Osteoblast (primary cell): ENCODE data around the gene CADPS2. TPM values are rescaled to one million over a fixed set of nuclear protein-coding genes. Genes with fewer than 3 reads are reported as not detected.

ENCODE experiments used
- DNase-seq: peaks from one replicate; pipeline ENCODE4 v3.0.0; 2011; ENCODE audit warnings: low spot score, mixed read lengths; ENCODE audit not compliant: insufficient read length; ENCODE audit errors: missing footprints
- H2AFZ ChIP-seq: 2 replicates; pipeline ENCODE4 v1.6.0; 2011; ENCODE audit warnings: mild to moderate bottlenecking, low read length
- H3K27ac ChIP-seq: 2 replicates; pipeline ENCODE4 v1.5.1; 2011; ENCODE audit warnings: mild to moderate bottlenecking, low read depth, low read length, moderate library complexity
- H3K27me3 ChIP-seq: 2 replicates; pipeline ENCODE4 v1.6.0; 2012; ENCODE audit warnings: mild to moderate bottlenecking, control low read depth, inconsistent platforms, low read length, moderate library complexity; ENCODE audit not compliant: insufficient read depth
- H3K36me3 ChIP-seq: 2 replicates; pipeline ENCODE4 v1.5.1; 2011; ENCODE audit warnings: mild to moderate bottlenecking, low read length, control low read depth, moderate library complexity; ENCODE audit not compliant: insufficient read depth
- H3K4me1 ChIP-seq: 2 replicates; pipeline ENCODE4 v1.5.1; 2011; ENCODE audit warnings: mild to moderate bottlenecking, low read length, control low read depth, moderate library complexity; ENCODE audit not compliant: insufficient read depth
- H3K4me2 ChIP-seq: 2 replicates; pipeline ENCODE4 v1.6.0; 2011; ENCODE audit warnings: mild to moderate bottlenecking, low read length; ENCODE audit not compliant: insufficient read depth
- H3K4me3 ChIP-seq: fragments of 200-600 bp; sonication (generic); 3 replicates; pipeline ENCODE4 v1.5.1; 2012; ENCODE audit warnings: mild to moderate bottlenecking, low read length, inconsistent platforms; ENCODE audit not compliant: insufficient read depth
- H3K79me2 ChIP-seq: 2 replicates; pipeline ENCODE4 v1.6.0; 2012; ENCODE audit warnings: mild to moderate bottlenecking, low read length, control low read depth, inconsistent platforms; ENCODE audit not compliant: insufficient read depth
- H3K9me3 ChIP-seq: 2 replicates; pipeline ENCODE4 v1.5.1; 2011; ENCODE audit warnings: low read depth, low read length, control low read depth
- H4K20me1 ChIP-seq: 2 replicates; pipeline ENCODE4 v1.6.0; 2012; ENCODE audit warnings: mild to moderate bottlenecking, low read length, control low read depth; ENCODE audit not compliant: insufficient read depth
- CTCF ChIP-seq: IDR thresholded peaks from 2 replicates; pipeline ENCODE4 v1.5.1; 2011; ENCODE audit warnings: mild to moderate bottlenecking, low read depth, low read length, moderate library complexity; ENCODE audit errors: extremely low read depth
- total RNA-seq: library from RNA; depleted of rRNA; stranded (reverse); fragments of >200 nt; gene quantifications from 2 replicates; pipeline ENCODE4 v1.2.3, GENCODE V29; 2012

CADPS2 gene
- total RNA-seq, 1 donor = 21.7 TPM

DNA sequence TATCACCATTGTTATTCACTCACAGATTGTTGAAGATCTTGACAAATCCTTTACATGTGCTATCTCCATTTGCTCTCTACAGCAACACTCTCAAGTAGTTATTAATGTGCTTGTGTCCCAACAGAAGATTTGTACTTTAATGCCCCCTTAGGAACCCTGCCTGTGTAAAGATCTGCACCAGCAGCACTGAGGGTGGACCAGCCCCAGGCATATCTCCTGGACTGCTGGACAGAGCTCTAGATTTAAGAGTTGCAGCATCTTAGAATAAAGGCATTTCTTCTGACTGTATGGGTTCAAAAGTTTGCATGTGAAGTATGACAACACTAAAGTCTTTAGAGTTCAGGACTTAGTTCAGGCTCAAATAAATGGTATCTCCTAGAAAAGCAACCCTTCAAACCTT is 282.0 kb downstream of the CADPS2 start:
- H2AFZ ChIP-seq = no peak overlapping the region
- no peaks in the 10 kb centered on the region for H3K27me3 ChIP-seq
- H3K9me3 ChIP-seq = no peaks in the 10 kb centered on the region
- no peak overlapping the region for H3K27ac ChIP-seq
- no peaks in the 10 kb centered on the region for H3K79me2 ChIP-seq
- no peak overlapping the region for H3K4me2 ChIP-seq
- no peak for DNase-seq
- H3K4me3 ChIP-seq = no peak overlapping the region
- peaks cover 2% of the 10 kb centered on the region for H3K4me1 ChIP-seq
- no peaks in the 10 kb centered on the region for H3K36me3 ChIP-seq
- H4K20me1 ChIP-seq = no peaks in the 10 kb centered on the region
- TF ChIP-seq CTCF = no peak

DNA sequence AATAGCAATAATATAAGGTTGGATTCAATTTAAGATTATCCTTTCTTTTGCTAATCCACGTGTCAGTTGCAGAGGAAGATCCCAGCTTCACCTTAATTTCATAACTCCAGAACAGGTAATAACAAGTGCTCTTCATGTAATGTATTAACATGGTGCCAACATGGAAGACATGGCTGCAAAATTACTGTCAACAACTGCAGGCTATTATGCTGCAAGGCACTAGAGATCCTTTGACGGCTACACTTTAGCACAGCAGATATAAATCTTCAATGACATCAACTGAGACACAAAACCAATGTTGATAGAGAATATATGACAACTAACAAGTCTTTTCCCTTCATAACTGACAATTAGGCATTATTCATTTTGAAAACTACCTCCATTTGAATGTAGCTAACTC is 283.5 kb downstream of the CADPS2 start:
- no peak for DNase-seq
- Histone ChIP-seq H2AFZ (no peak overlapping the region), H3K9me3 (no peaks in the 10 kb centered on the region), H3K4me3 (no peak overlapping the region), H3K27ac (no peak overlapping the region), H3K79me2 (no peaks in the 10 kb centered on the region), H3K4me2 (no peak overlapping the region), H3K4me1 (peaks cover 2% of the 10 kb centered on the region), H4K20me1 (no peaks in the 10 kb centered on the region), H3K36me3 (no peaks in the 10 kb centered on the region), H3K27me3 (no peaks in the 10 kb centered on the region)
- TF ChIP-seq CTCF = no peak

GRCh38 chr7:122600630-122601029 is 285.6 kb downstream of the CADPS2 start:
- Histone ChIP-seq H3K79me2 (no peaks in the 10 kb centered on the region), H3K27ac (no peak overlapping the region), H4K20me1 (no peaks in the 10 kb centered on the region), H3K4me1 (peaks cover 2% of the 10 kb centered on the region), H3K36me3 (no peaks in the 10 kb centered on the region), H3K9me3 (no peaks in the 10 kb centered on the region), H3K4me2 (no peak overlapping the region), H3K27me3 (no peaks in the 10 kb centered on the region), H2AFZ (no peak overlapping the region), H3K4me3 (no peak overlapping the region)
- DNase-seq = no peak
- TF ChIP-seq CTCF = no peak

GRCh38 chr7:122600042-122600441 is 286.2 kb downstream of the CADPS2 start:
- Histone ChIP-seq H3K4me2 (no peak overlapping the region), H4K20me1 (no peaks in the 10 kb centered on the region), H3K27ac (no peak overlapping the region), H3K4me1 (peaks cover 2% of the 10 kb centered on the region), H2AFZ (no peak overlapping the region), H3K27me3 (no peaks in the 10 kb centered on the region), H3K4me3 (no peak overlapping the region), H3K9me3 (no peaks in the 10 kb centered on the region), H3K36me3 (no peaks in the 10 kb centered on the region), H3K79me2 (no peaks in the 10 kb centered on the region)
- no peak for TF ChIP-seq CTCF
- DNase-seq = no peak
